ENCODE data around the gene ATG10.

GRCh38 chr5:82274343-82275211, 302.8 kb downstream of the ATG10 start:
- TF ChIP-seq CTCF (IDR thresholded peaks at IDR 0.05) = no peak
- no peak for TF ChIP-seq POLR2AphosphoS5 (IDR thresholded peaks at IDR 0.05)
- no peak for TF ChIP-seq POLR2A (IDR thresholded peaks at IDR 0.05)

Data from transverse colon (tissue), 4 donors.